ENCODE results near the gene A2ML1.

The A2ML1 gene

GRCh38 chr12:8894378-8894777 lies 72.0 kb downstream of the A2ML1 start:
- H3K79me1 ChIP-seq (replicated peaks; ENCODE audit: low read length, poor library complexity, severe bottlenecking): no peaks in the 10 kb centered on the region
- H3K27ac ChIP-seq (ENCODE audit: low read length, poor library complexity, severe bottlenecking): no peak overlapping the region
- H4K91ac ChIP-seq (ENCODE audit: low read length): no peak overlapping the region
- no peak overlapping the region for H2BK5ac ChIP-seq (ENCODE audit: low read depth, low read length, poor library complexity, severe bottlenecking)
- no peak overlapping the region for H3K4ac ChIP-seq (ENCODE audit: low read depth in 1 of 2, low read length in 2 of 2)
- peaks cover 0 to 4% of the 10 kb centered on the region in 2 experiments for H3K27me3 ChIP-seq (ENCODE audit: control insufficient read depth in 1 of 2, insufficient read depth in 1 of 2, low read length in 2 of 2)
- H3K9me3 ChIP-seq (ENCODE audit: control insufficient read depth, low read length): no peaks in the 10 kb centered on the region
- H2AK5ac ChIP-seq (ENCODE audit: low read length, severe bottlenecking): no peak overlapping the region
- H3K14ac ChIP-seq (ENCODE audit: low read length in 2 of 2): no peak overlapping the region
- H2BK12ac ChIP-seq (ENCODE audit: low read length in 2 of 2): no peak overlapping the region
- no peak overlapping the region for H2AFZ ChIP-seq (ENCODE audit: low read depth, low read length)
- peak; percentile 78 for DNase-seq
- H3K9ac ChIP-seq (ENCODE audit: low read length): no peak overlapping the region
- H2BK15ac ChIP-seq (ENCODE audit: low read depth, poor library complexity, severe bottlenecking): no peak overlapping the region
- no peak overlapping the region for H2BK120ac ChIP-seq (ENCODE audit: low read depth, low read length)
- no peak overlapping the region for H3K18ac ChIP-seq (ENCODE audit: low read depth in 1 of 2, low read length in 2 of 2)
- H4K8ac ChIP-seq (ENCODE audit: low read length): no peak overlapping the region
- no peaks in the 10 kb centered on the region for H3K4me1 ChIP-seq (ENCODE audit: control insufficient read depth, insufficient read depth, low read depth, low read length)
- H3K23ac ChIP-seq (ENCODE audit: low read length in 2 of 2): no peak overlapping the region
- H3K36me3 ChIP-seq (ENCODE audit: control insufficient read depth in 1 of 2, insufficient read depth in 2 of 2, low read depth in 1 of 2, low read length in 2 of 2): no peaks in the 10 kb centered on the region
- H3K4me2 ChIP-seq (ENCODE audit: low read length, poor library complexity, severe bottlenecking): no peak overlapping the region
- H3K4me3 ChIP-seq (ENCODE audit: insufficient read depth in 1 of 2, low read depth in 1 of 2, low read length in 2 of 2): no peak overlapping the region

DNA sequence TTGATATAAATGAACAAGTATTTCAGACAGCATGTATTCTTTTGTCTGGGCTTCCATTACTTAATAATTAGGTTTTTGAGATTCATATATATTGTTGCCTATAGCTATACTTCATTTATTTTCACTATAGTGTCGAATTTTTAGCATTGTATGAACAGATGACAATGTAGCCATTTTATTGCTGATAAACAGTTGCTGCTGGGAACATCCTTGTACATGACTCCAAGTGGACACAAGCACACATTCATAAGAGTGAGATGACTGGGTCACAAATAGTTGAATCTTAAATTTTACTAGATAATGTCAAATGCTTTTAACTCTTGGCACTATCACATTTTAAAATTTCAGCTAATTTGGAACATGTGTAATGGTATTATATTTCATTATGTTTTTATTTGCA lies 72.6 kb downstream of the A2ML1 start:
- H3K23ac ChIP-seq (ENCODE audit: low read length in 2 of 2): no peak overlapping the region
- no peak overlapping the region for H3K18ac ChIP-seq (ENCODE audit: low read depth in 1 of 2, low read length in 2 of 2)
- H4K8ac ChIP-seq (ENCODE audit: low read length): no peak overlapping the region
- H2BK5ac ChIP-seq (ENCODE audit: low read depth, low read length, poor library complexity, severe bottlenecking): no peak overlapping the region
- H2BK15ac ChIP-seq (ENCODE audit: low read depth, poor library complexity, severe bottlenecking): no peak overlapping the region
- no peak overlapping the region for H2AFZ ChIP-seq (ENCODE audit: low read depth, low read length)
- no peak overlapping the region for H3K9ac ChIP-seq (ENCODE audit: low read length)
- no peaks in the 10 kb centered on the region for H3K4me1 ChIP-seq (ENCODE audit: control insufficient read depth, insufficient read depth, low read depth, low read length)
- no peak for DNase-seq
- no peak overlapping the region for H3K4ac ChIP-seq (ENCODE audit: low read depth in 1 of 2, low read length in 2 of 2)
- WGBS: no CpG with 5 or more reads among the region's 1 CpG
- H3K27me3 ChIP-seq (ENCODE audit: control insufficient read depth in 1 of 2, insufficient read depth in 1 of 2, low read length in 2 of 2): peaks cover 0 to 4% of the 10 kb centered on the region in 2 experiments
- H3K4me2 ChIP-seq (ENCODE audit: low read length, poor library complexity, severe bottlenecking): no peak overlapping the region
- H3K27ac ChIP-seq (ENCODE audit: low read length, poor library complexity, severe bottlenecking): no peak overlapping the region
- H2BK12ac ChIP-seq (ENCODE audit: low read length in 2 of 2): no peak overlapping the region
- H3K4me3 ChIP-seq (ENCODE audit: insufficient read depth in 1 of 2, low read depth in 1 of 2, low read length in 2 of 2): no peak overlapping the region
- no peak overlapping the region for H2AK5ac ChIP-seq (ENCODE audit: low read length, severe bottlenecking)
- no peaks in the 10 kb centered on the region for H3K9me3 ChIP-seq (ENCODE audit: control insufficient read depth, low read length)
- no peak overlapping the region for H3K14ac ChIP-seq (ENCODE audit: low read length in 2 of 2)
- no peak overlapping the region for H2BK120ac ChIP-seq (ENCODE audit: low read depth, low read length)
- no peak overlapping the region for H4K91ac ChIP-seq (ENCODE audit: low read length)
- H3K79me1 ChIP-seq (replicated peaks; ENCODE audit: low read length, poor library complexity, severe bottlenecking): no peaks in the 10 kb centered on the region
- H3K36me3 ChIP-seq (ENCODE audit: control insufficient read depth in 1 of 2, insufficient read depth in 2 of 2, low read depth in 1 of 2, low read length in 2 of 2): no peaks in the 10 kb centered on the region

DNA sequence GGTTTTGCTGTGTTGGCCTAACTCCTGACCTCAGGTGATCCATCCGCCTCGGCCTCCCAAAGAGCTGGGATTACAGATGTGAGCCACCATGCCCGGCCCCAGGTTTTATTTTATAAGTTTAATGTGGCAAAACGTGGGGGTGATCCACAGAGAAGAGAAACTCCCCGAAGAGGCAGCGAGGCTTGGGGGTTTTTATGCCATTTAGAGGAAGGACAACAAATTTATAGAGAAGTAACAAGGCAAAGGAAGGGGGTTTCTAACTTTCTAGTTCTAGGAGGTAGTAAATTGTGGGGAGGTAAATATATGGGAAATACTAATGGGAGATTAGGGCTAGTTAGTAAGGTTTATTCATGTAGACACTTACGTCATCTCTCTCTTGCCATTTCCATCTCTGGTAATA lies 74.7 kb downstream of the A2ML1 start:
- Histone ChIP-seq H3K36me3 (ENCODE audit: control insufficient read depth in 1 of 2, insufficient read depth in 2 of 2, low read depth in 1 of 2, low read length in 2 of 2) (no peaks in the 10 kb centered on the region), H3K14ac (ENCODE audit: low read length in 2 of 2) (no peak overlapping the region), H3K4ac (ENCODE audit: low read depth in 1 of 2, low read length in 2 of 2) (no peak overlapping the region), H3K27ac (ENCODE audit: low read length, poor library complexity, severe bottlenecking) (no peak overlapping the region), H3K18ac (ENCODE audit: low read depth in 1 of 2, low read length in 2 of 2) (no peak overlapping the region), H2AK5ac (ENCODE audit: low read length, severe bottlenecking) (no peak overlapping the region), H4K8ac (ENCODE audit: low read length) (no peak overlapping the region), H3K4me3 (ENCODE audit: insufficient read depth in 1 of 2, low read depth in 1 of 2, low read length in 2 of 2) (no peak overlapping the region), H2BK12ac (ENCODE audit: low read length in 2 of 2) (no peak overlapping the region), H2BK120ac (ENCODE audit: low read depth, low read length) (no peak overlapping the region), H3K4me2 (ENCODE audit: low read length, poor library complexity, severe bottlenecking) (no peak overlapping the region), H4K91ac (ENCODE audit: low read length) (no peak overlapping the region), H2BK5ac (ENCODE audit: low read depth, low read length, poor library complexity, severe bottlenecking) (no peak overlapping the region), H2BK15ac (ENCODE audit: low read depth, poor library complexity, severe bottlenecking) (no peak overlapping the region), H3K9ac (ENCODE audit: low read length) (no peak overlapping the region), H2AFZ (ENCODE audit: low read depth, low read length) (no peak overlapping the region), H3K23ac (ENCODE audit: low read length in 2 of 2) (no peak overlapping the region), H3K79me1 (replicated peaks; ENCODE audit: low read length, poor library complexity, severe bottlenecking) (no peaks in the 10 kb centered on the region), H3K4me1 (ENCODE audit: control insufficient read depth, insufficient read depth, low read depth, low read length) (no peaks in the 10 kb centered on the region), H3K27me3 (ENCODE audit: control insufficient read depth in 1 of 2, insufficient read depth in 1 of 2, low read length in 2 of 2) (peaks cover 0 to 4% of the 10 kb centered on the region in 2 experiments), H3K9me3 (ENCODE audit: control insufficient read depth, low read length) (no peaks in the 10 kb centered on the region)
- 91% methylated on average over 7 of the region's 7 CpGs for WGBS
- no peak for DNase-seq

DNA sequence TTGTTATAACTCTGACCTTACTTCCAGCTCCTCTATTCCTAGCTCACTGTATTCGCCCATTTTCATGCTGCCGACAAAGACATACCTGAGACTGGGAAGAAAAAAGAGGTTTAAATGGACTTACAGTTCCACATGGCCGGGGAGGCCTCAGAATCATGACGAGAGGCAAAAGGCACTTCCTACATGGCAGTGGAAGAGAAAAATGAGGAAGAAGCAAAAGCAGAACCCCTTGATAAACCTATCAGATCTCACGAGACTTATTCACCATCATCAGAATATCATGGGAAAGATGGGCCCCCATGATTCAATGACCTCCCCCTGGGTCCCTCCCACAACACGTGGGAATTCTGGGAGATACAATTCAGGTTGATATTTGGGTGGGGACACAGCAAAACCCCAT lies 77.4 kb downstream of the A2ML1 start:
- Histone ChIP-seq H4K91ac (ENCODE audit: low read length) (no peak overlapping the region), H3K4me1 (ENCODE audit: control insufficient read depth, insufficient read depth, low read depth, low read length) (no peaks in the 10 kb centered on the region), H3K27ac (ENCODE audit: low read length, poor library complexity, severe bottlenecking) (no peak overlapping the region)

More for the DNA sequence above, 77.4 kb downstream of the A2ML1 start:
- peaks cover 0 to 4% of the 10 kb centered on the region in 2 experiments for H3K27me3 ChIP-seq (ENCODE audit: control insufficient read depth in 1 of 2, insufficient read depth in 1 of 2, low read length in 2 of 2)
- no peak overlapping the region for H3K4me2 ChIP-seq (ENCODE audit: low read length, poor library complexity, severe bottlenecking)
- H3K9me3 ChIP-seq (ENCODE audit: control insufficient read depth, low read length): no peaks in the 10 kb centered on the region
- H2AK5ac ChIP-seq (ENCODE audit: low read length, severe bottlenecking): no peak overlapping the region
- no peaks in the 10 kb centered on the region for H3K36me3 ChIP-seq (ENCODE audit: control insufficient read depth in 1 of 2, insufficient read depth in 2 of 2, low read depth in 1 of 2, low read length in 2 of 2)
- no peak overlapping the region for H3K9ac ChIP-seq (ENCODE audit: low read length)
- no peak overlapping the region for H2BK15ac ChIP-seq (ENCODE audit: low read depth, poor library complexity, severe bottlenecking)
- H3K18ac ChIP-seq (ENCODE audit: low read depth in 1 of 2, low read length in 2 of 2): no peak overlapping the region
- no peak overlapping the region for H3K4me3 ChIP-seq (ENCODE audit: insufficient read depth in 1 of 2, low read depth in 1 of 2, low read length in 2 of 2)
- H2BK12ac ChIP-seq (ENCODE audit: low read length in 2 of 2): no peak overlapping the region
- H3K4ac ChIP-seq (ENCODE audit: low read depth in 1 of 2, low read length in 2 of 2): no peak overlapping the region
- H2AFZ ChIP-seq (ENCODE audit: low read depth, low read length): no peak overlapping the region
- H3K14ac ChIP-seq (ENCODE audit: low read length in 2 of 2): no peak overlapping the region
- 88% methylated on average over 3 of the region's 6 CpGs for WGBS
- H3K23ac ChIP-seq (ENCODE audit: low read length in 2 of 2): no peak overlapping the region
- no peak overlapping the region for H2BK5ac ChIP-seq (ENCODE audit: low read depth, low read length, poor library complexity, severe bottlenecking)
- H3K79me1 ChIP-seq (replicated peaks; ENCODE audit: low read length, poor library complexity, severe bottlenecking): no peaks in the 10 kb centered on the region
- H2BK120ac ChIP-seq (ENCODE audit: low read depth, low read length): no peak overlapping the region
- H4K8ac ChIP-seq (ENCODE audit: low read length): no peak overlapping the region
- no peak for DNase-seq
